GM19043 (cell line): Measurements from ENCODE around the gene GRB7.
A peak's percentile ranks its signal among the peaks of the same experiment; 100 is the strongest.

ENCODE experiments used
- ATAC-seq: cut with Tn5 transposase; IDR thresholded peaks from one replicate; pipeline ENCODE4 v1.9.1; 2021; ENCODE audit warnings: low read depth; ENCODE audit not compliant: unreplicated experiment

Gene GRB7

DNA sequence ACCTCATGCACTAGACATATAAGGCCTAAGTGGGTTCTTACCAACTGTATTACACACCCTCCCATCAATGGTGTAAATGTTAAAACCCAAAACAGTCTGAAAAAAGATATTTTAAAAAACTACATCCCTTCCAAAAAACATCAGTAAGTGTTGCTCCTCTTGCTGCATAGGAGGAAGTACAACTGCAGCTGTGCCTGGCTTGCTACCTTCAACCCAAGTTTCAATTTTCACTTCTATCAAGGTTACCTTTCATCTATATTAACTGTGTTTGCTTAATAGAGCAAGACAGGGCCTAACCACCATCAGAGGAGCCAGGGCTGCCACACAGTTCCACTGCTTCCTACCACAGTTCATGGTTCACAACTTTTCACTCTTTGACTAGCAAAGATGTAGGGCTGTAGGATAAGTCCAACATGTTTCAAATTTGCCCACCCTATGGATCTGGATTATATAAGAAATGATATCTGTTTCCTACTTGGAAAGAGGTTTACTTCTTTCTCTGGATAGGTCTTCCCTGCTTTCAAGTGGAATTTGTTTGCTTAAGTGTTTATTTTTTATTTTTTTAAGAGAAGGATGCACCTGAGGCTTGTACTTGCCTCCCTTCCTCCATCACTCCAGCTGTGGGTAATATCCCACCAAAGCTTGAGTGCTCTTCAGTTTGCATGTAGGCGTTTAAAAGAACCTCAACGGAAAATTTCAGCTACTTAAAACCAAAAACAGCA is 56.7 kb downstream of the GRB7 start:
- ATAC-seq: peak; percentile 85
